SIG-M5 treated with dmso at 0.1 percent for 504 hours (cell line): ENCODE data around the gene ADGRD1.
"Not testable (repeated sequence)": the region's sequence is repeated elsewhere in the genome, so short reads cannot be mapped to it uniquely, and the experiment has no call there.

Experiments used
- DNase-seq: peaks from one replicate; lab custom pipeline; 2025; ENCODE audit not compliant: unreplicated experiment; lab: John Stamatoyannopoulos, UW

Gene ADGRD1

GRCh38 chr12:131053567-131053966, 99.9 kb downstream of the ADGRD1 start:
- DNase-seq: no peak

DNA sequence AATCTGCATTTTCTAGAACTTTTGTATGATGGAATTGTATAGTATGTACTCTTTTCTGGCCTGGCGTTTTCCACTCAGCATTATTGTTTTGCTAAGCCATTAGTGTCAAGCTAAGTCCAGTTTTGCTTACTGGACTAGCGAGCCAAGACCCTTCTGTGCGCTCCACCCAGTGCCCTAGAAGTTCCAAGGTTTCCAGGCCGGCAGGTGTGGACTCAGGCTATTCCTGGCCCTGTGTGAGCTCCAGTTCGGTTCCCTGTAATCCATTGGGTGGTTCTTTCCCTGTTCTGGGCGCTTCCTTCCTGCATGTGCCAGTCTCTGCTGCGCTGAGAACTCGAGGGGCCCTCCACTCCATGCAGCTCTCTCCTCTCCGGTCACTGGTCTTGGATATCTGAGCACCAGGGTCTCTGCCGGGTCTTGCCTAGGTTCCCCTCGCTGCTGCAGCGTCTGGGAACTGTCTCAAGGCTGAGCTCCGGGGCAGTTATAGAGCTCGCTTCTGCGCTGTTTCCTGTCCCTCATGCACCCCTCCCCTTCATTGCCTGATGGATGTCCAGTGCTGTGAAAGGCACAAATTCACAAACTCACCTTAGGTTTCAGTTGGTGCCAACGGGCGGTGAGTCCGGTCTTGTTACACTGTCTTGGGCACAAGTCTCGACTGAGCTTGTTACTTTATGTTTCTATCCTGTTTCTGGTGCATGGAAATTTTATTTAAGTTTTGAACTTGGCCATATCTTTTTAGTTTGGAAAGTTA, 100.8 kb downstream of the ADGRD1 start:
- no peak for DNase-seq

- DNase-seq: no peak
Observed at GRCh38 chr12:131055093-131055465, 101.4 kb downstream of the ADGRD1 start.

DNA sequence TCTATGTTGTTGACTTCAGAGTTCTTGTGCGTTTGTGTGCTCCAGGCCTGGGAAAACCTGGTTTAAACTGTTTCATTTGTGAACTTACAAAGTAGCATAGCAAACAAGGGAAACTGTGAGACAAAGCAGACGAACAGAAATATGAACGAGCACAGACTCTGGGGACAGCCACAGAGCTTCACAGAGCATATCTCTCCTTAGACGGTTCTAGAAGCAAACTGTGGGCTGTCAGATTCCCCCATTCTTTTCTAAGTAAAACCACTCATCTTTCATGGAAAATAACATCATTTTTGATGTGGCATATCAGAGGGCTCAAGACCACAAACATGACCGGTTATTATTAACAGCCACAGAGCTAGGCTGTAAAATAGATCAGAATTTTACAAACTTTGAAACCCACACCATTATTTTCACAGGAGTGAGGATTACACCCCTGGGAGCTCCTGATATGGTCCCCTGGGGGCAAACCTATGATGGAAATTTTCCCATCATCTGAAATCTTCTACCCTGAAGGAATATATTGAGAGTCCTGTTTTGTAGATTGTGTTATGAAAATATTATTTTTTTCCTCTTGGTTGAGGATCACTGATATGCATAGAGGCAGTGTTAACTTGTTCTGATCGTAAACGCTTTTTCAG, 102.0 kb downstream of the ADGRD1 start:
- no peak for DNase-seq

- DNase-seq: no peak
Observed at GRCh38 chr12:131056626-131057025, 102.9 kb downstream of the ADGRD1 start.

- no peak for DNase-seq
Observed at GRCh38 chr12:131057211-131057721, 103.6 kb downstream of the ADGRD1 start.

GRCh38 chr12:131057722-131058515, 104.2 kb downstream of the ADGRD1 start:
- DNase-seq: no peak

GRCh38 chr12:131058700-131059099, 105.0 kb downstream of the ADGRD1 start:
- no peak for DNase-seq

GRCh38 chr12:131060011-131060703, 106.5 kb downstream of the ADGRD1 start:
- DNase-seq: no peak

DNA sequence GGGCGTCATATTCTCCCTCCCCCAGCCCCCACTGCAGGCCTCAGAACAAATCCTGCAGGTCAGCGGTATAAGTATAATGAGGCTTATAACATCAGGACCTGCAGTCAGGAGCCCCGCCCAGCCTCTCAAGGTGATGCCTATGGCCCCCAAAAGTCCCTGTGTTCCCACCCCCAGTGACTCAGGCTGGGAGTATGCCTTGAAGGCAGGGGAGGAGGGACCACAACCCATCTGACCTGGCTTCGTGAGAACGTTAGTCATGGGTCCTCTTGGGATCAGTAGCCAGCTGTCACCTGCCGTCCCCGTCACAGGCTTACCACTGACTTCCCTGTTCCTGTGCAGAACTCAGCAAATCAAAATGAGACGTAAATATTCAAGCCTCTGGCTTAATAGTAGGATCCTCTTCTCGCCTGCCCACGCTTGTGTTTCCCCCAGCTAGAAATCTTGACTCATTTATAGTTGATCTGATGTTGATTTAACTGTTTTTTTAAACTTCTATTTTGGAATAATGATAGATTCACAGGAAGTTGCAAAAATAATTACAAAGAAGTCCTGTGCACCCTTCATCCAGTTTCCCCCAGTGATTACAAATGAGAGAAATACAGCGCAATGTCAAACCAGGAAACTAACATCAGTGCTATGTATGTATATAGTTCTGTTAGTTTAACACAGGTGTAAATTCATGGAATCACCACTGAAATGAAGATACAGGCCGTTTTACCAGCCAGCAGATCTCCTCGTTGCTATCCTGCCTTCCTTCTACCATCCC, 107.5 kb downstream of the ADGRD1 start:
- DNase-seq: no peak

- DNase-seq: no peak
Observed at GRCh38 chr12:131063413-131063812, 109.7 kb downstream of the ADGRD1 start.

GRCh38 chr12:131063960-131064359, 110.3 kb downstream of the ADGRD1 start:
- DNase-seq: peak; percentile 34

GRCh38 chr12:131065279-131065678, 111.6 kb downstream of the ADGRD1 start:
- no peak for DNase-seq

- DNase-seq: no peak
Observed at GRCh38 chr12:131065801-131066200, 112.1 kb downstream of the ADGRD1 start.

- no peak for DNase-seq
Observed at GRCh38 chr12:131066207-131066885, 112.6 kb downstream of the ADGRD1 start.

DNA sequence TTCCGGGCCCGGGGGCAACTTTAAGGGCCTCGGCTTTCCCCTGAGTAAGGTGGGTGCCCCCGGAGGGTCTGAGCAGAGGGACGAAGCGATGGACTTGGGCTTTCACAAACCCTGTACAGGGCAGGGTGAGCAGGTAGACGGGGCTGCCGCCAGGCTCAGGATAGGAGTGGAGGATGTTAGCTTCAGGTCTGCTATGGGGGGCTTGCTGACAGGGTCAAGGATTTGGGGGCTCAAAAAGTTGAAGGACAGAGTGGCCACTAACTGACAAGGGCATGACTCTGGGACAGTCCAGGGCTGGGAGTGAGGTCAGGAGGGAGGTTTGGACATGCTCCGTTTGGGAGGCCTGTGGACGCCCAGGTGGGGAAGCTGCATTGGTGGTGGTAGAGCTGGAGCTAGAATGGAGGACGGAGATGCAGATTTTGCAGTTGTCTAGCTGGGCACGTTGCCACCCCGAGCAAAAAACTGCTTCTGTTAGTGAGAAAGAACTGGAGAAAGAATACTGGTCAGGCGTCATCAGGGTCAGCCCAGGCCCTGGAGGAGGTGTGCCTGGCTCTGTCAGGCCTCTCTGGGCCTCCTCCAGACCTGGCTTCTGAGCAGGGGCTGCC, 113.3 kb downstream of the ADGRD1 start:
- no peak for DNase-seq

DNA sequence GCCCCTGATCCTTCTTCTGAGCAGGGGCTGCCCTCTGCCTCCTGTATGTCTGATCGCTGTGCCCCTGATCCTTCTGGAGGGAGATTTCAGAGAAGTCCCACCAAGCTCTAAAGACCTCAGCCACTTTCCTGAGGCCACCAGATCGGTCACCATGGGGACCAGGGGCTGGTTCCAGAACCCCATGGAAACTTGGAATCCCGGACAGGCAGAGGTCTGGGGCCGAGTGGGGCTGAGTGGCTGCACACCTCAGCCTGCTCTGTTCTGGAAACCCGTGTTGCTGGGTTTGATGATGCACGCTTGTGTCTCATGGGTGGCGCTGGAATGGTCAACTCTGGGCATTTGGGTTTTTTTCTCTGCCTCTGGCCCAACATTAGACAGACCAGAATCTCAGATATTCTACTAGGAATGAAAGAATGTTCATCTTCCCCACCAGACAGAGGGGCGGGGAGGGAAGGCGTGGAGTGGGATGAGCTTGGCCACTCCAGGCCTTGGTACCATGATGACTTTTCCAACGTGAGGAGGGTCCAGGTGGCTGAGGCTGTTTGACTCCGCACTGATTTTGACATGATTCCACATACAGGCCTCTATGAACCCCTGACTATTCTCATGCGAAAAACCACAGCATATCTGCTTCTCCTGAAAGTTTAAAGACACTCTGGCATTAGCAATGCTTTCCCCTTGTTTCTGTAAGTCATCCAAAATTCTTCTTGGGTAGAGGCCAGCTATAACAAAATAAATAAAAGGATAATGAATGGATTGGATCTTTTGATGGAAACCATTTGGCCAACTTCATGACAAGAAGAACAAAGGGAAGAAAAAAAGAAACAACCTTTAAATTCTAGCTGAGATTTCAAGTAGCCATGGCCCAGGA, 114.5 kb downstream of the ADGRD1 start:
- no peak for DNase-seq

- not testable (repeated sequence) for DNase-seq
Observed at GRCh38 chr12:131068926-131069720, 115.4 kb downstream of the ADGRD1 start.
